Activated naive CD8-positive, alpha-beta T cell treated with anti-CD3 and anti-CD28 coated beads, Interleukin-2, amount 10 ng/mL, durations not matched to agents 7 days and 5 days (primary cell): Measurements from ENCODE around the gene RMC1. TPM values are rescaled to one million over a fixed set of nuclear protein-coding genes. Genes with fewer than 3 reads are reported as not detected.

Source experiments
- ATAC-seq: fragments of 150-1000 bp; cut with Tn5 transposase; one replicate; pipeline ENCODE4 v1.10.0; 2021; ENCODE audit warnings: low read depth, moderate library complexity
- POLR2A ChIA-PET: fragments of 350-600 bp; sonication (Branson Sonifier 250); formaldehyde crosslinking; loops from one replicate; lab custom pipeline; 2021; ENCODE audit warnings: antibody characterized with exemption; lab: Charles Lee
- DNase-seq: peaks from one replicate; pipeline ENCODE4 v3.0.0; 2021
- H3K27ac Mint-ChIP-seq: one replicate; pipeline ENCODE4 v1.8.0; 2022; ENCODE audit warnings: mild to moderate bottlenecking, mixed read lengths
- H3K27me3 Mint-ChIP-seq: one replicate; pipeline ENCODE4 v1.8.0; 2022; ENCODE audit warnings: mild to moderate bottlenecking, moderate library complexity, mixed read lengths
- H3K36me3 Mint-ChIP-seq: one replicate; pipeline ENCODE4 v1.8.0; 2021; ENCODE audit warnings: mild to moderate bottlenecking, mixed read lengths
- H3K4me1 Mint-ChIP-seq: one replicate; pipeline ENCODE4 v1.8.0; 2021; ENCODE audit warnings: mixed read lengths
- H3K4me3 Mint-ChIP-seq: one replicate; pipeline ENCODE4 v1.8.0; 2022; ENCODE audit warnings: mild to moderate bottlenecking, moderate library complexity, mixed read lengths
- H3K9me3 Mint-ChIP-seq: one replicate; pipeline ENCODE4 v1.8.0; 2021; ENCODE audit warnings: mixed read lengths
- total RNA-seq, 2 experiments: library from RNA; stranded (reverse); gene quantifications; one replicate each; pipeline ENCODE4 v1.2.3, GENCODE V29; 2021

Gene RMC1
- total RNA-seq, 2 experiments from 2014 or later, result 55.8 to 58.3 TPM

DNA sequence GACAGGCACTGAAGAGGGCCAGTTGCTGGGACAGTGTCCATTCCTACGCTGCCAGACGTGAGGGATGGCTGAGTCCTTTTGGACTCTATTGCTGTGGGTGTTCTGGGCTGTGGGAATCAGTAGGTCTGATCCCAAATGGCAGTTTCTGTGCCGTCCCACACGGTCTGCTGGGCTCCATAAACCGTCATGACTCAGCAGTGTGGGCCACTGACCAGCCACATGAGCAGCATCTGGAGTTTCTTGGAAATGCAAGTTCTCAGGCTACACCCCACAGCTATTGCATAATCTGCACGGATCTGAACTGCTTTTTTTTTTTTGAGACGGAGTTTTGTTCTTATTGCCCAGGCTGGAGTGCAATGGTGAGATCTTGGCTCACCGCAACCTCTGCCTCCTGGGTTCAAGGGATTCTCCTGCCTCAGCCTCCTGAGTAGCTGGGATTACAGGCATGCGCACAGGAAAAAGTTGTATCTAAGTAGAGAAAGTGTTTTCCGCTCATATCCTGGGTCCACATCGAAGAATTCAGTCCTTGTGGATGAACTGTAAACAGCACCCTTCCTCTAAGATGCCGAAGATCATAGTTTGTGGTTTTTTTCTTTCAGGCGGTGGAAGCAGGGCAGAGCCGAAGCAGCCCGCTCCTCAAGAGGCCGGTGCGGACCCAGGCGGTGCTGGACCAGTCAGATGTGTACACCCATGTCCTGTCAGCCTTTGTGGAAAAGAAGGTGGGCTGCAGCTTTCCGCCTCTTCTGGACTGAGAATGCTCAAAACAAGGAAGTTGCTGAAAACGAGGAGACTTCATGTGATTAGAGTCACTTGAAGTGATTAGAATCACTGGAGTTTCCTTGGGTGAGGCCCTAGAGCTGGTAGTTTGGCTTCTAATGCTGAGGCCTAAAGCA is 25.5 kb downstream of the RMC1 start:
- peaks cover 8% of the 10 kb centered on the region for H3K36me3 Mint-ChIP-seq
- no peaks in the 10 kb centered on the region for H3K27me3 Mint-ChIP-seq
- DNase-seq (no peak), ATAC-seq (no peak)
- H3K27ac Mint-ChIP-seq, result no peak overlapping the region
- POLR2A ChIA-PET, result no interaction called here
- H3K4me1 Mint-ChIP-seq, result peaks cover 2% of the 10 kb centered on the region
- no peaks in the 10 kb centered on the region for H3K9me3 Mint-ChIP-seq
- no peak overlapping the region for H3K4me3 Mint-ChIP-seq

- H3K9me3 Mint-ChIP-seq, result no peaks in the 10 kb centered on the region
- no peak overlapping the region for H3K4me3 Mint-ChIP-seq
- H3K27me3 Mint-ChIP-seq, result no peaks in the 10 kb centered on the region
- POLR2A ChIA-PET, result no interaction called here
- DNase-seq, result no peak
- ATAC-seq, result peak; percentile 14
- peaks cover 8% of the 10 kb centered on the region for H3K36me3 Mint-ChIP-seq
- H3K4me1 Mint-ChIP-seq, result peaks cover 1% of the 10 kb centered on the region
- no peak overlapping the region for H3K27ac Mint-ChIP-seq
These were observed 26.3 kb downstream of the RMC1 start for GRCh38 chr18:23529604-23530003.

- ATAC-seq, result no peak
- no peak overlapping the region for H3K4me3 Mint-ChIP-seq
These were observed 26.9 kb downstream of the RMC1 start for GRCh38 chr18:23530195-23530594.

GRCh38 chr18:23531912-23532311 is 28.6 kb downstream of the RMC1 start:
- Mint-ChIP-seq H3K27ac (no peak overlapping the region), H3K9me3 (no peaks in the 10 kb centered on the region), H3K36me3 (peaks cover 3% of the 10 kb centered on the region), H3K27me3 (no peaks in the 10 kb centered on the region), H3K4me3 (no peak overlapping the region), H3K4me1 (no peaks in the 10 kb centered on the region)
- POLR2A ChIA-PET, result interaction anchor here (0.6 kb wide), 1 partner anchor 597 kb away, joined by 11 read pairs; no protein-coding TSS in a partner anchor
- ATAC-seq (no peak), DNase-seq (no peak)

More at GRCh38 chr18:23530195-23530594, 26.9 kb downstream of the RMC1 start:
- POLR2A ChIA-PET, result no interaction called here
- Mint-ChIP-seq H3K27ac (no peak overlapping the region), H3K36me3 (peaks cover 11% of the 10 kb centered on the region), H3K4me1 (peaks cover 1% of the 10 kb centered on the region), H3K9me3 (no peaks in the 10 kb centered on the region), H3K27me3 (no peaks in the 10 kb centered on the region)
- no peak for DNase-seq

- POLR2A ChIA-PET, result no interaction called here
- Mint-ChIP-seq H3K4me3 (no peak overlapping the region), H3K9me3 (no peaks in the 10 kb centered on the region), H3K27ac (no peak overlapping the region), H3K27me3 (no peaks in the 10 kb centered on the region), H3K4me1 (no peaks in the 10 kb centered on the region), H3K36me3 (peaks cover 5% of the 10 kb centered on the region)
- ATAC-seq (no peak), DNase-seq (no peak)
These were observed 29.5 kb downstream of the RMC1 start for GRCh38 chr18:23532848-23533247.

- H3K36me3 Mint-ChIP-seq, result peaks cover 10% of the 10 kb centered on the region
- no peak for ATAC-seq
- H3K27ac Mint-ChIP-seq, result no peak overlapping the region
- POLR2A ChIA-PET, result no interaction called here
- no peaks in the 10 kb centered on the region for H3K9me3 Mint-ChIP-seq
- DNase-seq, result no peak
- H3K4me3 Mint-ChIP-seq, result no peak overlapping the region
- H3K27me3 Mint-ChIP-seq, result no peaks in the 10 kb centered on the region
- peaks cover 4% of the 10 kb centered on the region for H3K4me1 Mint-ChIP-seq
These were observed 31.0 kb downstream of the RMC1 start for GRCh38 chr18:23534276-23534675.

DNA sequence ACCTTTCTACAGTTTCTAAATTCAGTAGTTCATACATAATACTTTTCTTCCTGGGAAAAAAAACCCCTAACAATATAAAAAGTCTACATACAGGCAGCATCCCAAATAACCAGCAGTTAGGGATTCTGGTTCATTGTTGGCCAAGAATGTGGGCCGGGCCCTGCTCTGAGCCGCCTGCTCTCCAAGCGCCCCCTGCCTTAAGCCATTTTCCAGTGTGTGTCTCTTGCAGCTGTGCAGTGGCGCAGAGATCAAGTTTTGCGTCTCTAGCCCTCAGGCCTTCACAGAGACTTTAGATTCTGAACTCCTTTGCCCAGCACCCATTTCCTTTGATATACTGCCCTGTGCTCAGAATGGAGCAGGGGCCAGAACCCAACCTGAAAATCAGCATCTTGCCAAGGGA is 32.9 kb downstream of the RMC1 start:
- no peaks in the 10 kb centered on the region for H3K27me3 Mint-ChIP-seq
- no peaks in the 10 kb centered on the region for H3K9me3 Mint-ChIP-seq
- H3K36me3 Mint-ChIP-seq, result peaks cover 23% of the 10 kb centered on the region
- no peak overlapping the region for H3K27ac Mint-ChIP-seq
- ATAC-seq (no peak), DNase-seq (no peak)
- POLR2A ChIA-PET, result interaction anchor here (0.6 kb wide), 1 partner anchor 28 kb away, joined by 3 read pairs; no protein-coding TSS in a partner anchor
- no peak overlapping the region for H3K4me3 Mint-ChIP-seq
- peaks cover 24% of the 10 kb centered on the region for H3K4me1 Mint-ChIP-seq

DNA sequence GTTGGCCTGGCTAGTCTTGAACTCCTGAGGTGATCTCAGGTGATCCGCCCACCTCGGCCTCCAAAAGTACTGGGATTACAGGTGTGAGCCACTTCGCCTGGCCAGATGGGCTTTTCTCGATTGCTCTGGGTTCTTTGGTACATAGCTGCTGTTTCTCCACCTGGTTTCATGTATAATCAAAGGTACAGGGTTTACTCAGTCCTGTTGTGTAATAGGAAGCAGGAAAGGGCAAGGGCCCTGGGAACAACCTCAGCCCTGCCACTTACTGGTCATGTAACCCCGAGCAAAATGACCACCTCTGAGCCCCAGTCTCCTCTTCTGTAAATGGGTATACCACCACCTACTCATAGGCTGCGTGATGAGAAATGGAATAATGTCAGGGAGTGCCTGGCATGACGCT is 34.0 kb downstream of the RMC1 start:
- no peak for ATAC-seq
- no peaks in the 10 kb centered on the region for H3K9me3 Mint-ChIP-seq
- peaks cover 23% of the 10 kb centered on the region for H3K36me3 Mint-ChIP-seq
- no peak overlapping the region for H3K4me3 Mint-ChIP-seq
- H3K4me1 Mint-ChIP-seq, result peaks cover 32% of the 10 kb centered on the region
- no peaks in the 10 kb centered on the region for H3K27me3 Mint-ChIP-seq
- DNase-seq, result no peak
- POLR2A ChIA-PET, result no interaction called here
- peak overlapping the region; percentile 52 for H3K27ac Mint-ChIP-seq

DNA sequence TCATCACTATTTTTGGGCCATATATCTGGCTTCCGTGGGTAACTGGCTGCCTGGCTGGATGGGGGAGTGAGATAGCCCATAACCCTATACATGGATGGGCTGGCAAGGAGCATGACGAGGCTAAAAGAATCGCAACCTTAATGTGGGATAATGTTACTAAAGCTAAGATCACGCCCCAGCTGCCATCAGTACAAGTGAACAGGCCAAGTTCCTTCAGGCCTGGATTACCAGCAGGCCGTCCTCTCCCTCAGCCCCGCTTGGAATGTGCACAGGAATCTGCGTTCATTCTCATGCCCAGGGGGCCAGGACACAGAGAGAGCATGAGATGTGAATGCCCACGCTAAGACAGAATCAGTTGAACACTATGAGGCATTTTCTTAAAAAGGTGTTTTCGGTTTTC is 34.7 kb downstream of the RMC1 start:
- H3K27ac Mint-ChIP-seq, result no peak overlapping the region
- POLR2A ChIA-PET, result no interaction called here
- no peaks in the 10 kb centered on the region for H3K9me3 Mint-ChIP-seq
- peaks cover 29% of the 10 kb centered on the region for H3K36me3 Mint-ChIP-seq
- DNase-seq (no peak), ATAC-seq (no peak)
- no peaks in the 10 kb centered on the region for H3K27me3 Mint-ChIP-seq
- H3K4me3 Mint-ChIP-seq, result no peak overlapping the region
- peaks cover 36% of the 10 kb centered on the region for H3K4me1 Mint-ChIP-seq

DNA sequence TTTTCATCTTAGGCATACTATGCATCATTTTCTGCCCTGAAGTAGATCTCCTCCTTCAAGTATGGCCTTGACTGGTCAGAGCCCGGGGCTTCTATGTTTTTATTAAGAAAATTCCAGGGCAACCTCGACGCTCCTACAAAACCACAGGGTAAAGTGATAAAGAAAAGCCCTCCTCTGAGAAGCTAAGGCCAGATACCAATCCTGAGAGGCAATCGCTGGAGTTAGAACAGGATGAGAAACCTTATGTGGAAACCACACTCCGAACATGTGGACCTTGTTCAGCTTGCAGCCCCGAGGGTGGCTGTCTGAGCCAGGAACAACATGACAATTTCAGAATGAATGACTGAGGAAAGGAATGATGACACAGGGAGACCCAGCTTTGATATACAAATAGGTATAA is 35.6 kb downstream of the RMC1 start:
- POLR2A ChIA-PET, result no interaction called here
- no peaks in the 10 kb centered on the region for H3K27me3 Mint-ChIP-seq
- ATAC-seq (no peak), DNase-seq (no peak)
- H3K9me3 Mint-ChIP-seq, result no peaks in the 10 kb centered on the region
- peaks cover 36% of the 10 kb centered on the region for H3K4me1 Mint-ChIP-seq
- H3K27ac Mint-ChIP-seq, result peak overlapping the region; percentile 66
- H3K4me3 Mint-ChIP-seq, result no peak overlapping the region
- peaks cover 29% of the 10 kb centered on the region for H3K36me3 Mint-ChIP-seq

DNA sequence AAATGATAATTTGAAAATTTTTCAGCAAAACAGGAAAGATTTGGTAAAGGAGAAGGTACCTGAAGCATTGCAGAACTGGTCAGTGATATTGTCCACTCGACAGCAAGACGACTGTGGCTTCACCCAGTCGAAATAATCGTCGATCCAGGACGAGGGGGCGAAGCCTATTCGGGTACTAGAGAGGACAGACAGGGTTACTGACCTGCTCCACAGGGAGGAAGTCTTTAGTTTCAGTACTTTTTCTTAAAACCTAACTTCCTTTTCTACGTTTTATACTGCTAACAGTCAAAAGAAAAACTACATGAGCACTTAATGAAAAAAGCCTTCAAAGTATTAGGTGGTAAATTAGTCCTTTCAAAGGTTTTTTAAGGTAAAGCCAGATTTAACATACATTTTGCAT is 36.0 kb downstream of the RMC1 start:
- Mint-ChIP-seq H3K36me3 (peaks cover 32% of the 10 kb centered on the region), H3K9me3 (no peaks in the 10 kb centered on the region), H3K4me1 (peaks cover 36% of the 10 kb centered on the region), H3K27ac (peak overlapping the region; percentile 66), H3K27me3 (no peaks in the 10 kb centered on the region), H3K4me3 (no peak overlapping the region)
- POLR2A ChIA-PET, result no interaction called here
- no peak for DNase-seq
- ATAC-seq, result no peak

GRCh38 chr18:23539911-23540525 is 36.7 kb downstream of the RMC1 start:
- peak overlapping the region; percentile 63 for H3K4me3 Mint-ChIP-seq
- peak overlapping the region; percentile 64 for H3K27ac Mint-ChIP-seq
- peaks cover 36% of the 10 kb centered on the region for H3K4me1 Mint-ChIP-seq
- POLR2A ChIA-PET, result interaction anchor here (0.6 to 1.7 kb wide), 4 partner anchors 13 to 49 kb away, joined by 4 to 10 read pairs (median 4); partner anchors contain the start of gene NPC1
- no peaks in the 10 kb centered on the region for H3K27me3 Mint-ChIP-seq
- H3K9me3 Mint-ChIP-seq, result no peaks in the 10 kb centered on the region
- DNase-seq (no peak), ATAC-seq (no peak)
- peaks cover 31% of the 10 kb centered on the region for H3K36me3 Mint-ChIP-seq

- DNase-seq, result no peak
- ATAC-seq, result peak; percentile 92
- peak overlapping the region; percentile 63 for H3K4me3 Mint-ChIP-seq
These were observed 37.6 kb downstream of the RMC1 start for GRCh38 chr18:23540867-23541266.

More at GRCh38 chr18:23540867-23541266, 37.6 kb downstream of the RMC1 start:
- Mint-ChIP-seq H3K9me3 (no peaks in the 10 kb centered on the region), H3K36me3 (peaks cover 31% of the 10 kb centered on the region), H3K4me1 (peaks cover 36% of the 10 kb centered on the region), H3K27me3 (no peaks in the 10 kb centered on the region), H3K27ac (peak overlapping the region; percentile 64)
- POLR2A ChIA-PET, result interaction anchor here (0.7 to 1.7 kb wide), 4 partner anchors 14 to 53 kb away, joined by 4 to 10 read pairs (median 4); partner anchors contain the start of gene NPC1
